ENCODE results near the gene KRT81. TPM values are rescaled to one million over a fixed set of nuclear protein-coding genes. Genes with fewer than 3 reads are reported as not detected.

The KRT81 gene
- polyA plus RNA-seq, 1 experiment = 2.3 TPM

DNA sequence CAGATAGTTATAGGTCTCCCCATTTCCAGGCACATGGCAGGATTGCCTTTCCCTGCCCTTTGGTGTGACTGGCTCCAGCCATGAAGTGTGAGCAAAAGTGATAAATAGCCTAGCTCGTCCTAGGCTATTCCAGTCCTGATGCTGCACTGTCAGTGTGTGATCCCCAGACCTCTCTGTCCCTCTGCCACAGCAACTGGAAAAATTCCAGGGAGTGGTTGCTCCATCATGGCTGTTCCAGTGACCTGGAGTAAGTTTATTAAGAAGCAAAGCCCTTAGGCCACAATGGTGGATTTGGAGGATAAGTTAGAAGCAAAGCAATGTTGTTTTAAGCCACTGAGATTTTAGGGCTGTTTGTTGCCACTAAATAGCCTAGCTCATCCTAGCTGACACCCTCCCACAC lies 39.7 kb upstream of the KRT81 start:
- H3K27ac ChIP-seq (ENCODE audit: low read depth, low read length) = no peak overlapping the region
- CTCF ChIA-PET = interaction anchor here (1.0 to 3.8 kb wide), 5 partner anchors 41 to 549 kb away, joined by 3 to 14 read pairs (median 5); no protein-coding TSS in a partner anchor
- no peak for DNase-seq (ENCODE audit: low read depth, low spot score)
- H3K9me3 ChIP-seq (ENCODE audit: control insufficient read depth, insufficient read depth, low read length) = peaks cover 4% of the 10 kb centered on the region
- POLR2A ChIA-PET = no interaction called here
- H3K4me3 ChIP-seq (ENCODE audit: low read depth, low read length) = no peak overlapping the region
- TF ChIP-seq CTCF (IDR thresholded peaks at IDR 0.05; ENCODE audit: low read depth, low read length) = no peak
- H3K27me3 ChIP-seq (ENCODE audit: control insufficient read depth, insufficient read depth, low read length) = peaks cover 29% of the 10 kb centered on the region

DNA sequence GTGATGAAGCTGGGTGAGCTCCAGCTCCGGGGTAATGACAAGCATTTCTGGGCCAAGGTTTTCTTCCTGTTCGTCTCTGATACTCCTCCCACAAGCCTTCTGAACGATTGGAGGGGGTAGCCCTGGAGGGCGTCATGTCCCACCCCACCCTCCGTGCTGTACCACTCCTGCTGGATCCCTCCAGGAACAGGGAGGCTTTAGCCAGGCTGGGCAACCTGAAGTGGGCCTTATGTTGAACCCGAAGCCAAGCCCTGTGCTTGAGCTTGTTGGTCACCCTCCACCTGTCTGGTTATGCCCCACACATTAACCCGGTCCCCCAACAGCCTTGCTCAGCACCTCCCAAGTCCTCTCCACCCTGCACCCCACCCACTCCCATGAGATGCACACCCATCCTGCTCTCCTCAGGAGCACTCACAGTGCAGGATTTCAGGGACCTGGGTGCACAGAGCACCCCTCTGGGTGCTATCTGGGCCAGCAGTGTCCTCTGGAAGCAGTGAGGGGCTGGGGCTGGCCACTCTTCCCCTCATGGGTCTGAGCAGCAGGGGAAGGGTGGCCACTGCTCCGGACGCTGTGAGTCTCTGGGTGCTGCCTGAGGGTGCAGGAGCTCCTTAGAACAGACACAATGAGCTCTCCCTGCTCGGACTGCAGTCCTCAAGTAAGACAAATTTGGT lies 36.6 kb upstream of the KRT81 start:
- no peak for TF ChIP-seq CTCF (IDR thresholded peaks at IDR 0.05; ENCODE audit: low read depth, low read length)
- ChIA-PET CTCF (interaction anchor here (0.5 to 4.7 kb wide), 35 partner anchors 7 to 652 kb away, joined by 3 to 103 read pairs (median 5); no protein-coding TSS in a partner anchor), POLR2A (interaction anchor here (1.3 kb wide), 1 partner anchor 16 kb away, joined by 3 read pairs; no protein-coding TSS in a partner anchor)
- Histone ChIP-seq H3K27me3 (ENCODE audit: control insufficient read depth, insufficient read depth, low read length) (peaks cover 31% of the 10 kb centered on the region), H3K4me3 (ENCODE audit: low read depth, low read length) (no peak overlapping the region), H3K27ac (ENCODE audit: low read depth, low read length) (no peak overlapping the region), H3K9me3 (ENCODE audit: control insufficient read depth, insufficient read depth, low read length) (no peaks in the 10 kb centered on the region)
- DNase-seq (ENCODE audit: low read depth, low spot score) = no peak

DNA sequence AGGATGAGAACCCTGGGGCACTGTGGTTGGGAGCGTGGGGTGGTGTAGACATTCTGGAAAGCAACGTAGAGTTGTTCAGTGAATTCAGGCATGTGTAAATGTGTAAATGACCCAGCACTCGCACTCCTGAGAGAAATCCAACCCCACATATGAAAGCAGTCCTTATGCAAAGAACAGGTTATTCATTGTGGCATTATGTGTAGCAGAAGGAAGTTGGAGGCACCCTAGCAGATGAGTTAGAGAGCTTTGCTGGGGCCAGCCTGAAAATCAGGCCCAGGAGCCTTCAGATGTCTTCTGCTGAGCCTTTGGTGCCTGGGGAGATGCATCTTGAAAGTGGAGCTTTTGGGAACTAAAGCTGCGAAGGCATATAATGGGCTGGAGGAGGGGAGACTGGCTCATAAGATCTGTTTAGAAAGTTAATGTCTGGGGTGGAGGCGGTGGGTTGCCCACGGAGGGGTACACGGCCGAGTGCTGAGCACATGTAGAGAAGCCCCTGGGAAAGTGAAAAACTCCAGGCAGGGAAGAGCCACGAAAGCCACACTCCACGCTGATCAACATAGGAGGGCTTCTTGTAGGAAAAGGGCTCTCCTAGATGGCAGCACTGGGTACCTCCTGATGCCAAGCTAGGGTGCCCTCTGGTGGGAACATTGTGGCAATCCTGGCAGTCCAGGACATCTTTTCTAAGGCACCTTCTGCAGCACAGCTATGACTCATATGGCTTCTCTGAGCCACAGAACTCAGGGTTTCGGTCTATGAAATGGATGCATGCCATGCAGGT lies 35.9 kb upstream of the KRT81 start:
- TF ChIP-seq CTCF (IDR thresholded peaks at IDR 0.05; ENCODE audit: low read depth, low read length) = peak; percentile 94
- no peak overlapping the region for H3K4me3 ChIP-seq (ENCODE audit: low read depth, low read length)
- H3K27me3 ChIP-seq (ENCODE audit: control insufficient read depth, insufficient read depth, low read length) = peaks cover 38% of the 10 kb centered on the region

GRCh38 chr12:52324153-52324444 lies 32.8 kb upstream of the KRT81 start:
- no peak for TF ChIP-seq CTCF (IDR thresholded peaks at IDR 0.05; ENCODE audit: low read depth, low read length)
- no peak overlapping the region for H3K27ac ChIP-seq (ENCODE audit: low read depth, low read length)
- POLR2A ChIA-PET = no interaction called here
- CTCF ChIA-PET = no interaction called here
- no peaks in the 10 kb centered on the region for H3K9me3 ChIP-seq (ENCODE audit: control insufficient read depth, insufficient read depth, low read length)
- H3K27me3 ChIP-seq (ENCODE audit: control insufficient read depth, insufficient read depth, low read length) = peaks cover 48% of the 10 kb centered on the region
- no peak overlapping the region for H3K4me3 ChIP-seq (ENCODE audit: low read depth, low read length)
- DNase-seq (ENCODE audit: low read depth, low spot score) = no peak

More for the DNA sequence above, 35.9 kb upstream of the KRT81 start:
- CTCF ChIA-PET = interaction anchor here (0.7 to 4.7 kb wide), 39 partner anchors 8 to 653 kb away, joined by 3 to 103 read pairs (median 4); no protein-coding TSS in a partner anchor
- POLR2A ChIA-PET = interaction anchor here (1.3 kb wide), 1 partner anchor 16 kb away, joined by 3 read pairs; no protein-coding TSS in a partner anchor
- Histone ChIP-seq H3K9me3 (ENCODE audit: control insufficient read depth, insufficient read depth, low read length) (no peaks in the 10 kb centered on the region), H3K27ac (ENCODE audit: low read depth, low read length) (no peak overlapping the region)
- peak; percentile 72 for DNase-seq (ENCODE audit: low read depth, low spot score)

Data from AG04450 (cell line).